GM12892 (cell line): ENCODE data around the gene BEAN1.

Experiments
- DNase-seq: peaks from one replicate; pipeline ENCODE4 v3.0.0; 2011; ENCODE audit not compliant: insufficient read length
- FAIRE-seq: peaks from 2 replicates; lab custom pipeline; 2011; peaks lifted over from hg19 to GRCh38; lab: Jason Lieb, UNC
- POLR2A ChIP-seq: IDR thresholded peaks from 2 replicates; pipeline ENCODE4 v1.6.1; 2011; ENCODE audit warnings: low read depth, low read length, control low read depth
- POLR2AphosphoS5 ChIP-seq: IDR thresholded peaks from 2 replicates; pipeline ENCODE4 v1.6.1; 2011; ENCODE audit warnings: low read depth, low read length, control low read depth
- TAF1 ChIP-seq: IDR thresholded peaks from 2 replicates; pipeline ENCODE4 v1.6.1; 2011; ENCODE audit warnings: low read depth, mild to moderate bottlenecking, control low read depth, low read length, borderline replicate concordance

BEAN1 gene

DNA sequence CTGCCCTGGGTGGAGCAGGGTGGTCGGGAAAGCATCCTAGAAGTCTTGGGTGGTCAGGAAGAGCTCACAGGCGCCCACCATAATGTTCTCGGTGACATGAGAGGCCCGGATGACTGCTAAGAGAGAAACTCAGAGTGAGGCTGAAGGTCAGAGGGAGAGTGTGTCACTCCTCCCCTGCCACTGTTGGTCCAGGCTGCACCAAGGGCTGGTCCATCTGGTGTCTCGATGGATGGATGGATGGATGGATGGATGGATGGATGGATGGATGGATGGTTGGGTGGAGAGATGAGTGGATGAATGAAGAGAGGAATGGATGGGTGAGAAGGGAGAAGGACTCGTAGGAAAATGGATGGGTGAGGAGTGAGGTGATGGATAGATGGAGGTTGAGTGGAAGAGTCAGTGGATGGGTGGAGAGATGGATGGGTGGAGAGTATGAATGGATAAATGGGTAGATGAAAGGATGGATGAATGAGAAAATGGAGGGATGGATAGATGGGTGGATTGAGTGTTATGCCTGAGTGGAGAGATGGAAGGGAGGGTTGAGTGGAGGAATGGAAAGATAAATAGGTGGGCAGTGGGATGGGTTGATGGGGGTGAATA lies 43.0 kb downstream of the BEAN1 start:
- DNase-seq (no peak), FAIRE-seq (no peak)
- TF ChIP-seq POLR2AphosphoS5 = no peak
- no peak for TF ChIP-seq POLR2A
- TF ChIP-seq TAF1 = no peak

DNA sequence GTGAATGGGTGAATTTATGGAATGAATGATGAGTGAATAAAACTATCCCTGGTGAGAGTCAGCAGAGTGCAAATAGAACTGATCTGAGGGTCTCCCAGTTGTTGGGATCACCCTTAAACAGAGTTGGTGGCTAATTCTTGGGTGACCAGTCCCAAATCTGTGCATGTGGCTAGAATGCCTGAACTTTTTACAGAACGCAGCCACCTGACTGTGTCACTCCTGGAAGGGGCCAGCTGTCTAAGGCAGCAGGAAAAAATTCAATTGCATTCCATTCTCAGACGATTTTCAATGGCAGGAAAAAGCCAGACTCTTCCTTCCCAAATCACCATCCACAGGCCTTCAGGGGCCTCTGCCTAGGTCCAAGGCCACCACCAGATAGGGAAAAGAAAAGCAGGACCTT lies 43.5 kb downstream of the BEAN1 start:
- no peak for TF ChIP-seq TAF1
- no peak for TF ChIP-seq POLR2AphosphoS5
- FAIRE-seq (no peak), DNase-seq (no peak)

- no peak for FAIRE-seq
- no peak for DNase-seq
- TF ChIP-seq POLR2A (no peak), POLR2AphosphoS5 (no peak), TAF1 (no peak)
Measured at GRCh38 chr16:66471264-66471663, 44.2 kb downstream of the BEAN1 start.

GRCh38 chr16:66471716-66472393 lies 44.8 kb downstream of the BEAN1 start:
- no peak for TF ChIP-seq POLR2A
- TF ChIP-seq POLR2AphosphoS5 = no peak
- TF ChIP-seq TAF1 = no peak
- FAIRE-seq (no peak), DNase-seq (no peak)

- TF ChIP-seq POLR2AphosphoS5 (no peak), POLR2A (no peak), TAF1 (no peak)
- DNase-seq = no peak
- no peak for FAIRE-seq
Measured at GRCh38 chr16:66473051-66473571, 46.0 kb downstream of the BEAN1 start.

DNA sequence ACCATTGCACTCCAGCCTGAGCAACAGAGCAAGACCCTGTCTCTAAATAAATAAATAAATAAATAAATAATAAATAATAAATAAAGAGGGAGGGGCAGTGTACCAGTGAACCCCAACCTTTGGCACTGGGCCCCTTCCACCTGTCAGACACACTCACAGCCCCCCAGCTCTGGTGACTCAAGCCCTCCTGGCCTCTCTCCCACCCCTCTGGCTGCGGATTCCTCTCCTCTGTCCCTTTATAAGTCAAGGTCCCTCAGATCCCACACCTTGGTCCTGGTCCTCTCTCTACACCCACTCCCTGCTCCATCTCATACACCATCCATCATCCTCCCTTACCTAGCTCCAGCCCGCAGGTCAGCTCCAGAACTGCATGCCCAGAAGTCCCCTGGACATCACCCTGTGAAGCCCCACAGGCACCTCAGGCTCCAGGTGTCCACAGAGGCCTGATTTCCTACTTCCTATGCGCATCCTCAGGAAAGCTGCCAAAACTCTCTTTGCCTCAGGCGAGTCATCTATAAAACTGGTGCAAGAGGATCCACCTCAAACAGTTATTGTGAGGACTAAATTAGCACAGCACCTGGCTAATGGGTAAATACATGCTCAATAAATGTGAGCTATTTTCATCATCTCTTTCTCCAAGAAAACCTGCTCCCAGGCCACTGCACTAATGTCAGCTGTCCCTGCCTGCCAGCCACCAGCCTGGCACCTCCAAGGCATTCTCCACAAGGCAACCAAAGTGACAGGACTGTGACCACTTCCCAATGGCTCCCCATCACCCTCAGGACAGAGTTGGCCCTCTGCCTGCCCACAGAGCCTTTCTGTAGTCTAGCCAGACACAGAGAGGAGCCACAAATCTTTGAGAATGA lies 46.8 kb downstream of the BEAN1 start:
- TF ChIP-seq POLR2AphosphoS5 = no peak
- TF ChIP-seq TAF1 = no peak
- TF ChIP-seq POLR2A = no peak
- FAIRE-seq = no peak
- no peak for DNase-seq

- no peak for TF ChIP-seq TAF1
- TF ChIP-seq POLR2A = no peak
- no peak for TF ChIP-seq POLR2AphosphoS5
- FAIRE-seq = no peak
- peak; percentile 53 for DNase-seq
Measured at GRCh38 chr16:66474750-66475199, 47.7 kb downstream of the BEAN1 start.

DNA sequence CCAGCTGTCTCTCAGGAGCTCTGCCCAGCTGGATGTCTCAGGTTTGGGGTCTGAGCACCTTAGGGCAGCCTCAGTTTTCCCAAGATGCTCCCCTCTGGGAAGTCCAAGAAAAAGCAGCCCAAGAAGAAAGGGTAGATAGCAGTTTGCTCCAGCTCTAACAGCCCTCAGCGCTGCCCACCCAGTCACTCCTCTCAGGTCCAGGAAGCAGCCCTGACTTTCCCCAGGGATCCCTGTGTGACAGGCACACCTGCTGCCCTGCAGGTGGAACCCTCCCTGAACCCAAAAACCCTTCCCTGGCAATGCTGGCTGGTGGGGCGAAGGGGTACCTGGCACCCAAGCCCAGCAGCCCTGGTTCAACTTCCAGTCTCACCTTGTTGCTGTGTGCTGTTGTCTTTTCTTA lies 48.1 kb downstream of the BEAN1 start:
- DNase-seq = no peak
- TF ChIP-seq TAF1 = no peak
- TF ChIP-seq POLR2A = no peak
- TF ChIP-seq POLR2AphosphoS5 = no peak
- FAIRE-seq = no peak

DNA sequence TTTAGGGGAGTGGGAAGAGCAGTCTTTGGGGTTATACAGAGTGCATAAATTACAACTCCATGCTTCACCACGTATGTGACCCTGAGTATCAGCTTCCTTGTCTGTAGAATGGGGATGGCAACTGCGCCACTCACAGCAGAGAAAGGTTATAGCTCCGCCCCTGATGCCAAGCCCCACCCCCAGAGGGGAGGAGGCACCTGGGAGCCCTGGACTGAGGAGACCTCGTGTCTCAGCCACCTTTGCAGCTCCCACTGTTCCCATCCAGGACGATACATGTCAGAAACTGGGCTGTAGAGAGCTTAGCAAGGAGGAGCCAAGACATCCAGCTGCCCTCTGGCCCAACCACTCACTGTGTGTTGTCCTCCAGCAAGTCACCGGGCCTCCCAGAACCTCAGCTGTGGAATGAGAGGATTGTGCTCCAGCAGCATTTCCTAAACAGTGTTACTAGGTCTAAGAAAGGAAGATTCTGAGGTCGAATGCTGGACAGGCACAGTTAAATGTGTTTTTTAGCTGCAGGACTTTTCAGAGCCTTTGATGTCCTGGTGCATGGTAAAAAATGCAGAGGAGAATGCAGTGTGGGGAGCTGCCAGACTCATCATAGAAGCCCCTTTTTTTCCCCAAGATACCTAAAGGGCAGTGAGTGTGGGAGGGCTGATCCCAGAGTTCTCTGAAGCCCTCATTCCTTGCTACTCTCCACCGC lies 49.4 kb downstream of the BEAN1 start:
- no peak for DNase-seq
- peak; percentile 74 for FAIRE-seq
- TF ChIP-seq POLR2A (no peak), TAF1 (no peak), POLR2AphosphoS5 (no peak)

DNA sequence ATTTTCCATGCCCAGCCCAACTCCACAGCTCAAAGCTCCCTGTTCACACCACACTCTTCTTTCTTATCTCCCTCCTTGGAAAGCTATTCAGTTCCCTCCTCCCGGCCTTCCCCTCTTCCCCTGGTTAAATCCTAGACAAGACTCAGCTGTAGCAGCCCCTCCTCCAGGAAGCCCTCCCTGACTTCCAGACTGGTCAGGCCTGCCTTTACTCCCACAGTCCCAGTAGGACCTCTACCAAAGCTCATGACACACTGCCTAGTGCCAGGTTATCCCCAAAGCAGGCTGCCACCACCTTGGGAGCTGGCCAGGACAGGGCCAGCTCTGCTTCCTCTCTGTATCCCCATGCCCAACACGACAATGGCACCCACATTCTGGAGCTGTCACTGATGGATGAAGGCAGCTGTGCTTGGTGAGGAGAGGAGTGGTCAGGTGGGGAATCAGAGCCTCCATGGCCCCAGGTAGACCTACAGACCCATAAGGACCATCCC lies 50.0 kb downstream of the BEAN1 start:
- FAIRE-seq (no peak), DNase-seq (no peak)
- TF ChIP-seq TAF1 = no peak
- no peak for TF ChIP-seq POLR2AphosphoS5
- no peak for TF ChIP-seq POLR2A
